Stomach (tissue), 9 donors: Measurements from ENCODE around the gene DNAJC1. TPM values are rescaled to one million over a fixed set of nuclear protein-coding genes. Genes with fewer than 3 reads are reported as not detected.
A peak's percentile ranks its signal among the peaks of the same experiment; 100 is the strongest.

ENCODE experiments used
- DNase-seq, 2 donors: peaks; one replicate each; pipeline versions ENCODE4 v3.0.0 to v3.0.0-alpha.2; 2013 to 2019
- H3K27ac ChIP-seq, 5 donors: fragments of 200-600 bp in 4 of 5; sonication (generic) in 4 of 5; one replicate each; pipeline ENCODE4 v1.5.1; 2013 to 2019; ENCODE audit warnings: mild to moderate bottlenecking in 1 of 5, moderate library complexity in 1 of 5
- H3K27me3 ChIP-seq, 3 donors: fragments of 200-600 bp; sonication (generic); one replicate each; pipeline ENCODE4 v1.5.1; 2017 to 2019; ENCODE audit warnings: mixed run types in 1 of 3
- H3K36me3 ChIP-seq, 4 donors: fragments of 200-600 bp; sonication (generic); 1 replicate in 3 of 4; 2 replicates in 1 of 4; pipeline ENCODE4 v1.5.1; 2016 to 2019
- H3K4me1 ChIP-seq, 4 donors: fragments of 200-600 bp; sonication (generic); one replicate each; pipeline ENCODE4 v1.5.1; 2016 to 2019
- H3K4me3 ChIP-seq, 4 donors: fragments of 200-600 bp; sonication (generic) in 3 of 4; one replicate each; pipeline ENCODE4 v1.5.1; 2016 to 2019; ENCODE audit warnings: mild to moderate bottlenecking in 1 of 4
- H3K9me3 ChIP-seq, 4 donors: fragments of 200-600 bp; sonication (generic); one replicate each; pipeline ENCODE4 v1.5.1; 2016 to 2019
- EP300 ChIP-seq: sonication (generic); formaldehyde crosslinking; IDR thresholded peaks from one replicate; pipeline ENCODE4 v1.6.1; 2017; ENCODE audit warnings: antibody characterized with exemption
- POLR2A ChIP-seq, 4 donors: fragments of 450-650 bp; IDR thresholded peaks; one replicate each; pipeline ENCODE4 v1.6.1; 2016; ENCODE audit warnings: antibody characterized with exemption in 4 of 4, control low read depth in 2 of 4, mild to moderate bottlenecking in 1 of 4, moderate library complexity in 1 of 4
- POLR2AphosphoS5 ChIP-seq, 3 donors: sonication (generic); formaldehyde crosslinking; IDR thresholded peaks; one replicate each; pipeline ENCODE4 v1.6.1; 2016; ENCODE audit warnings: antibody characterized with exemption in 3 of 3
- WGBS, 5 donors: extraction: QIAGEN DNeasy Blood & Tissue Kit in 3 of 5; methylation state at CpG; one replicate each; pipeline versions ENCODE4 v1.1.5 to v1.1.7; 2013 to 2018; 5-methylcytosine and 5-hydroxymethylcytosine counted together
- intact Hi-C: fragments of 100-400 bp; cut with DNase I; formaldehyde crosslinking; loops from one replicate; pipeline ENCODE4 v1.15.1; 2023; ENCODE audit warnings: low total_unique reads
- polyA plus RNA-seq, 3 donors: library from polyadenylated mRNA; stranded (reverse); fragments of 200-250 nt; gene quantifications; one replicate each; pipeline ENCODE4 v1.2.3, GENCODE V29; 2013
- total RNA-seq, 5 donors: library from RNA; depleted of rRNA; stranded (reverse); fragments of >200 nt; gene quantifications; one replicate each; pipeline versions ENCODE4 v1.1.0 to v1.2.3, GENCODE V29; 2014 to 2016
- TF ChIP-seq, protein P1 (sequence below), 7 experiments: fragments of 450-650 bp in 4 of 7; fragments of 200-600 bp in 3 of 7; sonication (generic) in 3 of 7; IDR thresholded peaks; one replicate each; pipeline ENCODE4 v1.5.1; 2016 to 2019; ENCODE audit warnings: antibody characterized with exemption in 7 of 7, control low read depth in 2 of 7, mild to moderate bottlenecking in 1 of 7
- donor health status: healthy with polysubstance abuse.
- donor health status: Bipolar disorder and iron deficiency.
- donor health status: healthy.

Gene DNAJC1
- total and polyA plus RNA-seq, 8 donors = 16.3 to 344 (median 29.9) TPM

DNA sequence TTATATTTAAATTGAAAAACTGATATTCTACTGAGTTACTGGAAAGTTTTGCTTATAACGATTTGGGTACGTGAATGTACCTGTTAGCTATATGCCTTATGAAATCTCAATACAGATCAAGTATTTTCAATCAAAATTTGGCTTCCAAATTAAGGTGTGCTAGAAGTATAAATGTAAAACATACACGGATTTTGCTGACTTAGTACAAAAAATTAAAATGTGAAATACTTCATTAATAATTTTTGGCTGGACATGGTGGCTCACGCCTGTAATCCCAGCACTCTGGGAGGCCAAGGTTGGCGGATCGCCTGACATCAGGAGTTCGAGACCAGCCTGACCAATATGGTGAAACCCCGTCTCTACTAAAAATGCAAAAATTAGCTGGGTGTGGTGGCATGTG lies 11.7 kb downstream of the DNAJC1 start:
- no peaks in the 10 kb centered on the region for H3K27me3 ChIP-seq
- peaks cover 0 to under 1% (median 0%) of the 10 kb centered on the region in 4 donors for H3K9me3 ChIP-seq
- TF ChIP-seq, protein P1, sequence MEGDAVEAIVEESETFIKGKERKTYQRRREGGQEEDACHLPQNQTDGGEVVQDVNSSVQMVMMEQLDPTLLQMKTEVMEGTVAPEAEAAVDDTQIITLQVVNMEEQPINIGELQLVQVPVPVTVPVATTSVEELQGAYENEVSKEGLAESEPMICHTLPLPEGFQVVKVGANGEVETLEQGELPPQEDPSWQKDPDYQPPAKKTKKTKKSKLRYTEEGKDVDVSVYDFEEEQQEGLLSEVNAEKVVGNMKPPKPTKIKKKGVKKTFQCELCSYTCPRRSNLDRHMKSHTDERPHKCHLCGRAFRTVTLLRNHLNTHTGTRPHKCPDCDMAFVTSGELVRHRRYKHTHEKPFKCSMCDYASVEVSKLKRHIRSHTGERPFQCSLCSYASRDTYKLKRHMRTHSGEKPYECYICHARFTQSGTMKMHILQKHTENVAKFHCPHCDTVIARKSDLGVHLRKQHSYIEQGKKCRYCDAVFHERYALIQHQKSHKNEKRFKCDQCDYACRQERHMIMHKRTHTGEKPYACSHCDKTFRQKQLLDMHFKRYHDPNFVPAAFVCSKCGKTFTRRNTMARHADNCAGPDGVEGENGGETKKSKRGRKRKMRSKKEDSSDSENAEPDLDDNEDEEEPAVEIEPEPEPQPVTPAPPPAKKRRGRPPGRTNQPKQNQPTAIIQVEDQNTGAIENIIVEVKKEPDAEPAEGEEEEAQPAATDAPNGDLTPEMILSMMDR (IDR thresholded peaks at IDR 0.05) = no peak
- TF ChIP-seq POLR2A (IDR thresholded peaks at IDR 0.05) = no peak
- no peak for TF ChIP-seq POLR2AphosphoS5 (IDR thresholded peaks at IDR 0.05)
- no peak for TF ChIP-seq EP300
- DNase-seq = no peak
- peaks cover 0 to 48% (median 15%) of the 10 kb centered on the region in 4 donors for H3K4me1 ChIP-seq
- WGBS, 5 donors = 93 to 97% (median 95%) methylated on average over 8 of the region's 8 CpGs
- intact Hi-C loops = loop anchor here (10.0 kb wide), 1 partner anchor 993 kb away; no protein-coding TSS in a partner anchor
- H3K27ac ChIP-seq = no peak overlapping the region
- no peaks in the 10 kb centered on the region for H3K36me3 ChIP-seq
- no peak overlapping the region for H3K4me3 ChIP-seq

- DNase-seq = no peak
- Histone ChIP-seq H3K4me3 (no peak overlapping the region), H3K9me3 (peaks cover 0 to 5% (median 0%) of the 10 kb centered on the region in 4 donors), H3K4me1 (peaks cover 0 to 38% (median 9%) of the 10 kb centered on the region in 4 donors), H3K27me3 (no peaks in the 10 kb centered on the region), H3K36me3 (no peaks in the 10 kb centered on the region), H3K27ac (no peak overlapping the region)
- TF ChIP-seq POLR2A (IDR thresholded peaks at IDR 0.05) (no peak), EP300 (no peak), POLR2AphosphoS5 (IDR thresholded peaks at IDR 0.05) (no peak)
- TF ChIP-seq, protein P1 (IDR thresholded peaks at IDR 0.05) = no peak
- intact Hi-C loops = loop anchor here (10.0 kb wide), 1 partner anchor 994 kb away; no protein-coding TSS in a partner anchor
- 60 to 74% (median 69%) methylated on average over 1 of the region's 1 CpG for WGBS, 5 donors
These were observed 13.1 kb downstream of the DNAJC1 start for GRCh38 chr10:21990449-21990848.

- WGBS, 5 donors = 39 to 52% (median 47%) methylated on average over 5 of the region's 5 CpGs
- H3K27ac ChIP-seq = peak overlapping the region in 1 of 5 donors; percentile 56
- peaks cover 0 to 31% (median 7%) of the 10 kb centered on the region in 4 donors for H3K4me1 ChIP-seq
- peaks cover 0 to 5% (median 0%) of the 10 kb centered on the region in 4 donors for H3K9me3 ChIP-seq
- TF ChIP-seq POLR2A (IDR thresholded peaks at IDR 0.05) = no peak
- TF ChIP-seq, protein P1 (IDR thresholded peaks at IDR 0.05) = peak in 5 of 7 experiments; percentile 11 to 50 (median 26)
- peak; percentile 42 to 81 for DNase-seq
- H3K36me3 ChIP-seq = no peaks in the 10 kb centered on the region
- no peak overlapping the region for H3K4me3 ChIP-seq
- no peaks in the 10 kb centered on the region for H3K27me3 ChIP-seq
- intact Hi-C loops = loop anchor here (10.0 kb wide), 1 partner anchor 995 kb away; no protein-coding TSS in a partner anchor
These were observed 13.9 kb downstream of the DNAJC1 start for GRCh38 chr10:21989453-21990154.

DNA sequence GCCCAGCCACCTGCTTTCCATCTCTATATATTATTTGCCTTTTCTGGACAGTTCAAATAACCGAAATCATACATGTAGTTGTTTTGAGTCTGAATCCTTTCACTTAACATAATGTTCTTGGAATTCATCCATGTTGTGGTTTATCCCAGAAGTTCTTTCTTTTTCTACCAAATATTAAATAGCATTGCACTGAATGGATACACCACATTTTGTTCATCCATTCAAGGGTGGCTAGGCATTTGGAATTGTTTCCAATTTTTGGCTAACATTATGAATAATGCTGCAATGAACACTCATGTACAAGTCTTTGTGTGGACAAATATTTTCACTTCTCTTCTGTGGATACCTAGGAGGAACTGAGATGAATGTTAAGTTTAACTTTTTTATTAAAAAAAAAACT lies 18.0 kb downstream of the DNAJC1 start:
- H3K4me3 ChIP-seq = no peak overlapping the region
- TF ChIP-seq POLR2AphosphoS5 (IDR thresholded peaks at IDR 0.05) = no peak
- TF ChIP-seq POLR2A (IDR thresholded peaks at IDR 0.05) = no peak
- TF ChIP-seq, protein P1 (IDR thresholded peaks at IDR 0.05) = no peak
- no peak for TF ChIP-seq EP300
- H3K9me3 ChIP-seq = peaks cover 0 to 5% (median 0%) of the 10 kb centered on the region in 4 donors
- no peaks in the 10 kb centered on the region for H3K36me3 ChIP-seq
- H3K4me1 ChIP-seq = peaks cover 0 to 27% (median 13%) of the 10 kb centered on the region in 4 donors
- H3K27ac ChIP-seq = no peak overlapping the region
- intact Hi-C loops = no loop called here
- 71 to 92% (median 86%) methylated on average over 1 of the region's 1 CpG for WGBS, 5 donors
- no peaks in the 10 kb centered on the region for H3K27me3 ChIP-seq
- DNase-seq = no peak
